B cell (primary cell): ENCODE measurements around the gene C1orf87. TPM values are rescaled to one million over a fixed set of nuclear protein-coding genes. Genes with fewer than 3 reads are reported as not detected.

Experiments used
- ATAC-seq: fragments of 200-7000 bp; cut with Tn5 transposase; one replicate; pipeline ENCODE4 v1.10.0; 2021; ENCODE audit warnings: low read depth, mild to moderate bottlenecking, moderate number of reproducible peaks, moderate library complexity
- CTCF ChIA-PET: fragments of 350-600 bp; sonication (Branson Sonifier 250); formaldehyde crosslinking; loops from one replicate; lab custom pipeline; 2021; ENCODE audit warnings: antibody characterized with exemption, inconsistent platforms; lab: Charles Lee
- POLR2A ChIA-PET: fragments of 350-600 bp; sonication (Branson Sonifier 250); formaldehyde crosslinking; loops from one replicate; lab custom pipeline; 2021; ENCODE audit warnings: antibody characterized with exemption; lab: Charles Lee
- DNase-seq: peaks from one replicate; pipeline ENCODE4 v3.0.0; 2013
- H2AFZ ChIP-seq: 2 replicates; pipeline ENCODE4 v1.6.1; 2012; ENCODE audit warnings: mild to moderate bottlenecking, low read depth, low read length; ENCODE audit not compliant: insufficient read depth, poor library complexity, severe bottlenecking
- H3K27ac ChIP-seq, 2 donors: 1 replicate in 1 of 2; 2 replicates in 1 of 2; pipeline ENCODE4 v1.5.1; 2012 to 2013; ENCODE audit warnings: low read length in 2 of 2, mild to moderate bottlenecking in 2 of 2, moderate library complexity in 1 of 2
- H3K27me3 ChIP-seq, 4 experiments: fragments of 200-600 bp in 1 of 4; sonication (generic) in 1 of 4; replicated peaks in 1 of 4; 1 replicate in 2 of 4; 2 replicates in 2 of 4; pipeline versions ENCODE4 v1.6.1 to v1.7.0; 2013 to 2016; ENCODE audit warnings: low read length in 3 of 4, mild to moderate bottlenecking in 2 of 4, mixed read lengths in 1 of 4, moderate library complexity in 1 of 4; ENCODE audit not compliant: insufficient read depth in 4 of 4, control insufficient read depth in 3 of 4; ENCODE audit errors: control extremely low read depth in 1 of 4
- H3K36me3 ChIP-seq, 2 experiments: replicated peaks in 1 of 2; 1 replicate in 1 of 2; 2 replicates in 1 of 2; pipeline versions ENCODE4 v1.6.1 to v1.7.1; 2013; ENCODE audit warnings: low read length in 1 of 2; ENCODE audit not compliant: insufficient read depth in 2 of 2, control insufficient read depth in 1 of 2; ENCODE audit errors: control extremely low read depth in 1 of 2, extremely low read depth in 1 of 2
- H3K4me1 ChIP-seq, 2 donors: fragments of 200-600 bp in 1 of 2; sonication (generic) in 1 of 2; 1 replicate in 1 of 2; 2 replicates in 1 of 2; pipeline versions ENCODE4 v1.5.1 to v1.6.1; 2013 to 2017; ENCODE audit warnings: low read length in 2 of 2; ENCODE audit not compliant: control insufficient read depth in 2 of 2, insufficient read depth in 2 of 2
- H3K4me2 ChIP-seq: replicated peaks from 2 replicates; pipeline ENCODE3; 2012; ENCODE audit warnings: mild to moderate bottlenecking, low read depth, low read length; ENCODE audit not compliant: poor library complexity, severe bottlenecking
- H3K4me3 ChIP-seq, 5 experiments: fragments of 200-600 bp in 1 of 5; sonication (generic) in 1 of 5; 1 replicate in 3 of 5; 2 replicates in 2 of 5; pipeline versions ENCODE4 v1.5.1 to v1.7.0; 2011 to 2016; ENCODE audit warnings: low read length in 4 of 5, mild to moderate bottlenecking in 4 of 5, low read depth in 2 of 5, control low read depth in 1 of 5, moderate library complexity in 1 of 5; ENCODE audit not compliant: insufficient read depth in 1 of 5; ENCODE audit errors: control extremely low read depth in 1 of 5, extremely low read depth in 1 of 5
- H3K79me2 ChIP-seq: fragments of 200-600 bp; sonication (generic); one replicate; pipeline ENCODE4 v1.6.0; 2016; ENCODE audit warnings: low read length; ENCODE audit not compliant: control insufficient read depth, insufficient read depth
- H3K9ac ChIP-seq: fragments of 200-600 bp; sonication (generic); 2 replicates; pipeline ENCODE4 v1.6.1; 2017; ENCODE audit warnings: mild to moderate bottlenecking, low read length, moderate library complexity
- H3K9me3 ChIP-seq, 3 donors: one replicate each; pipeline versions ENCODE4 v1.6.1 to v1.7.1; 2013; ENCODE audit warnings: low read length in 2 of 3; ENCODE audit not compliant: control insufficient read depth in 2 of 3, insufficient read depth in 1 of 3; ENCODE audit errors: control extremely low read depth in 1 of 3
- H4K20me1 ChIP-seq: 2 replicates; pipeline ENCODE4 v1.6.0; 2012; ENCODE audit warnings: mild to moderate bottlenecking, low read length; ENCODE audit not compliant: insufficient read depth, control insufficient read depth, poor library complexity, severe bottlenecking
- H3K27ac Mint-ChIP-seq: one replicate; pipeline ENCODE4 v1.8.0; 2021; ENCODE audit warnings: mixed read lengths
- H3K27me3 Mint-ChIP-seq: one replicate; pipeline ENCODE4 v1.8.0; 2021; ENCODE audit warnings: mixed read lengths
- H3K4me1 Mint-ChIP-seq: one replicate; pipeline ENCODE4 v1.8.0; 2021; ENCODE audit warnings: mixed read lengths
- H3K4me3 Mint-ChIP-seq: one replicate; pipeline ENCODE4 v1.8.0; 2021; ENCODE audit warnings: mixed read lengths
- H3K9me3 Mint-ChIP-seq: one replicate; pipeline ENCODE4 v1.8.0; 2022; ENCODE audit warnings: mixed read lengths; ENCODE audit not compliant: insufficient read depth
- CTCF ChIP-seq: fragments of 200-600 bp; IDR thresholded peaks from one replicate; pipeline ENCODE4 v1.8.0; 2022; ENCODE audit warnings: antibody characterized with exemption, mild to moderate bottlenecking
- EZH2 ChIP-seq: IDR thresholded peaks from 2 replicates; pipeline ENCODE4 v1.6.1; 2012; ENCODE audit warnings: borderline replicate concordance, low read depth, mild to moderate bottlenecking, moderate library complexity, low read length; ENCODE audit not compliant: insufficient read depth, poor library complexity, severe bottlenecking
- WGBS: methylation state at CpG from one replicate; pipeline ENCODE4 v1.1.5; 2013; ENCODE audit warnings: missing lambda C conversion rate; ENCODE audit not compliant: insufficient coverage; 5-methylcytosine and 5-hydroxymethylcytosine counted together
- intact Hi-C: fragments of 100-400 bp; cut with micrococcal nuclease; formaldehyde crosslinking; loops from one replicate; pipeline ENCODE4 v1.10.0; 2022
- polyA plus RNA-seq: library from polyadenylated mRNA; depleted of rRNA; stranded (reverse); fragments of >200 nt; gene quantifications from 2 replicates; pipeline ENCODE4 v1.2.3, GENCODE V29; 2012
- total RNA-seq, 2 donors: library from RNA; stranded (reverse); fragments of 120-200 nt in 1 of 2; gene quantifications; 1 replicate in 1 of 2; 2 replicates in 1 of 2; pipeline versions ENCODE4 v1.2.3 to v1.2.4, GENCODE V29; 2013 to 2022

Gene C1orf87
- total and polyA plus RNA-seq, 2 donors (not counting 1 experiment from before 2014, with no cell fraction given), result not detected

GRCh38 chr1:59992040-59992820, 81.3 kb downstream of the C1orf87 start:
- TF ChIP-seq CTCF (no peak), EZH2 (no peak)
- intact Hi-C loops, result no loop called here
- Histone ChIP-seq H3K27me3 (no peaks in the 10 kb centered on the region), H3K36me3 (no peaks in the 10 kb centered on the region), H3K4me2 (no peak overlapping the region), H3K4me3 (no peak overlapping the region), H3K4me1 (no peaks in the 10 kb centered on the region), H3K9me3 (no peaks in the 10 kb centered on the region), H3K27ac (no peak overlapping the region), H2AFZ (no peak overlapping the region), H4K20me1 (no peaks in the 10 kb centered on the region), H3K9ac (no peak overlapping the region), H3K79me2 (no peaks in the 10 kb centered on the region)
- H3K27ac Mint-ChIP-seq, result no peak overlapping the region
- ATAC-seq (no peak), DNase-seq (no peak)
- H3K4me3 Mint-ChIP-seq, result no peak overlapping the region
- no peaks in the 10 kb centered on the region for H3K4me1 Mint-ChIP-seq
- no CpG with 5 or more reads among the region's 5 CpGs for WGBS
- H3K9me3 Mint-ChIP-seq, result no peaks in the 10 kb centered on the region
- CTCF ChIA-PET, result no interaction called here
- POLR2A ChIA-PET, result no interaction called here
- H3K27me3 Mint-ChIP-seq, result peaks cover 16% of the 10 kb centered on the region

- Histone ChIP-seq H3K4me1 (no peaks in the 10 kb centered on the region), H3K4me2 (no peak overlapping the region), H4K20me1 (no peaks in the 10 kb centered on the region), H3K36me3 (no peaks in the 10 kb centered on the region), H3K79me2 (no peaks in the 10 kb centered on the region), H3K4me3 (no peak overlapping the region), H3K27me3 (no peaks in the 10 kb centered on the region), H3K9me3 (no peaks in the 10 kb centered on the region), H3K9ac (no peak overlapping the region), H2AFZ (no peak overlapping the region), H3K27ac (no peak overlapping the region)
- H3K27me3 Mint-ChIP-seq, result peaks cover 7% of the 10 kb centered on the region
- no peaks in the 10 kb centered on the region for H3K9me3 Mint-ChIP-seq
- H3K4me3 Mint-ChIP-seq, result no peak overlapping the region
- POLR2A ChIA-PET, result no interaction called here
- ATAC-seq, result no peak
- H3K4me1 Mint-ChIP-seq, result no peaks in the 10 kb centered on the region
- CTCF ChIA-PET, result interaction anchor here (0.8 to 1.4 kb wide), 3 partner anchors 11 to 19 kb away, joined by 4 to 5 read pairs (median 4); no protein-coding TSS in a partner anchor
- H3K27ac Mint-ChIP-seq, result no peak overlapping the region
- TF ChIP-seq EZH2 (no peak), CTCF (no peak)
- DNase-seq, result no peak
- intact Hi-C loops, result no loop called here
- WGBS, result 89% methylated on average over 6 of the region's 9 CpGs
These were observed 83.1 kb downstream of the C1orf87 start for GRCh38 chr1:59990470-59990869.
